GM18498 (cell line): Measurements from ENCODE around the gene ASCL2.

ENCODE experiments used
- ATAC-seq: cut with Tn5 transposase; IDR thresholded peaks from one replicate; pipeline ENCODE4 v1.9.1; 2021; ENCODE audit warnings: mild to moderate bottlenecking, moderate library complexity; ENCODE audit not compliant: unreplicated experiment

Gene ASCL2

GRCh38 chr11:2263071-2263565 is 7.3 kb downstream of the ASCL2 start:
- ATAC-seq: no peak

- ATAC-seq: no peak
These were observed 7.9 kb downstream of the ASCL2 start for GRCh38 chr11:2262301-2263070.

- no peak for ATAC-seq
These were observed 8.8 kb downstream of the ASCL2 start for GRCh38 chr11:2261436-2262230.

GRCh38 chr11:2260491-2261364 is 9.7 kb downstream of the ASCL2 start:
- ATAC-seq: no peak

GRCh38 chr11:2259897-2260451 is 10.4 kb downstream of the ASCL2 start:
- ATAC-seq: no peak

GRCh38 chr11:2259466-2259830 is 10.9 kb downstream of the ASCL2 start:
- no peak for ATAC-seq

GRCh38 chr11:2258501-2259465 is 11.6 kb downstream of the ASCL2 start:
- no peak for ATAC-seq

- ATAC-seq: no peak
These were observed 13.3 kb downstream of the ASCL2 start for GRCh38 chr11:2256951-2257700.

- no peak for ATAC-seq
These were observed 14.0 kb downstream of the ASCL2 start for GRCh38 chr11:2256293-2256913.

GRCh38 chr11:2252018-2252417 is 18.4 kb downstream of the ASCL2 start:
- ATAC-seq: no peak

- ATAC-seq: no peak
These were observed 19.2 kb downstream of the ASCL2 start for GRCh38 chr11:2251138-2251537.

- no peak for ATAC-seq
These were observed 19.9 kb downstream of the ASCL2 start for GRCh38 chr11:2250485-2250884.

- no peak for ATAC-seq
These were observed 20.3 kb downstream of the ASCL2 start for GRCh38 chr11:2250041-2250440.

GRCh38 chr11:2249189-2249916 is 21.0 kb downstream of the ASCL2 start:
- no peak for ATAC-seq

- ATAC-seq: no peak
These were observed 21.6 kb downstream of the ASCL2 start for GRCh38 chr11:2248762-2249161.

- no peak for ATAC-seq
These were observed 22.1 kb downstream of the ASCL2 start for GRCh38 chr11:2248242-2248641.

- no peak for ATAC-seq
These were observed 22.9 kb downstream of the ASCL2 start for GRCh38 chr11:2247496-2247895.

- no peak for ATAC-seq
These were observed 29.6 kb downstream of the ASCL2 start for GRCh38 chr11:2240834-2241233.
